ENCODE data around the gene EMILIN1. TPM values are rescaled to one million over a fixed set of nuclear protein-coding genes. Genes with fewer than 3 reads are reported as not detected.

The EMILIN1 gene
- total and polyA plus RNA-seq, 2 experiments from 2014 or later = 3.2 to 15.4 TPM

- no peak for TF ChIP-seq ZNF462 (CRISPR knock-in tag; IDR thresholded peaks at IDR 0.05)
- no peak for TF ChIP-seq STAT1 (IDR thresholded peaks at IDR 0.05; ENCODE audit: unreplicated experiment)
- no peak for TF ChIP-seq ZNF114 (CRISPR knock-in tag; IDR thresholded peaks at IDR 0.05)
- no peak for TF ChIP-seq POLR2AphosphoS5 (IDR thresholded peaks at IDR 0.05; ENCODE audit: low read depth)
- TF ChIP-seq REST (IDR thresholded peaks at IDR 0.05; ENCODE audit: unreplicated experiment) = no peak
- TF ChIP-seq NANOG (IDR thresholded peaks at IDR 0.05; ENCODE audit: borderline replicate concordance) = no peak
Observed at GRCh38 chr2:27039871-27040270, 38.5 kb upstream of the EMILIN1 start (continued).

- no peaks in the 10 kb centered on the region for H3K9me2 ChIP-seq (ENCODE audit: insufficient read depth)
- Mint-ChIP-seq H3K36me3 (ENCODE audit: low read depth) (peaks cover 51% of the 10 kb centered on the region), H3K4me1 (no peaks in the 10 kb centered on the region), H3K27me3 (ENCODE audit: insufficient read depth, low read depth, poor library complexity) (peaks cover 4% of the 10 kb centered on the region), H3K27ac (no peak overlapping the region), H3K4me3 (no peak overlapping the region), H3K9me3 (no peaks in the 10 kb centered on the region)
- H3F3A ChIP-seq (replicated peaks; ENCODE audit: low read depth) = no peaks in the 10 kb centered on the region
- DNase-seq (ENCODE audit: low spot score) = no peak
- no peaks in the 10 kb centered on the region for H3K27me3 ChIP-seq (ENCODE audit: insufficient read depth)
- H3K27ac ChIP-seq (ENCODE audit: low read depth) = no peak overlapping the region
- no peak overlapping the region for H2AFZ ChIP-seq
- H4K20me1 ChIP-seq (replicated peaks; ENCODE audit: insufficient read depth) = no peaks in the 10 kb centered on the region
- H3K36me3 ChIP-seq (ENCODE audit: insufficient read depth) = peaks cover 17% of the 10 kb centered on the region; the same call in 1 of the 2 replicates
- no peak overlapping the region for H3K4me3 ChIP-seq
- no peak for ATAC-seq
- no peaks in the 10 kb centered on the region for H3K79me2 ChIP-seq (replicated peaks; ENCODE audit: insufficient read depth)
- H3K4me2 ChIP-seq = no peak overlapping the region
- no peaks in the 10 kb centered on the region for H3K4me1 ChIP-seq (ENCODE audit: insufficient read depth)
- TF ChIP-seq ZNF462 (CRISPR knock-in tag; IDR thresholded peaks at IDR 0.05) (no peak), NANOG (IDR thresholded peaks at IDR 0.05; ENCODE audit: borderline replicate concordance) (no peak)
Observed at GRCh38 chr2:27040282-27040681, 38.1 kb upstream of the EMILIN1 start.

All from GM23338 (cell line).